Smooth muscle cell (in vitro differentiated cells): Measurements from ENCODE around the gene LRRC46. TPM values are rescaled to one million over a fixed set of nuclear protein-coding genes. Genes with fewer than 3 reads are reported as not detected.

Experiments used
- DNase-seq: peaks from one replicate; lab custom pipeline; 2025; ENCODE audit not compliant: unreplicated experiment; lab: John Stamatoyannopoulos, UW
- H2AFZ ChIP-seq: fragments of 200-600 bp; sonication (generic); 2 replicates; pipeline ENCODE4 v1.6.0; 2016; ENCODE audit warnings: antibody characterized with exemption, low read depth, mild to moderate bottlenecking
- H3F3A ChIP-seq: fragments of 200-600 bp; sonication (generic); 2 replicates; pipeline ENCODE4 v1.6.0; 2017; ENCODE audit warnings: antibody characterized with exemption, low read depth
- H3K27ac ChIP-seq: fragments of 200-600 bp; sonication (generic); 2 replicates; pipeline ENCODE4 v1.5.1; 2016; ENCODE audit warnings: low read depth, mild to moderate bottlenecking
- H3K27me3 ChIP-seq: fragments of 200-600 bp; sonication (generic); 2 replicates; pipeline ENCODE4 v1.6.1; 2016; ENCODE audit warnings: low read depth, mild to moderate bottlenecking
- H3K36me3 ChIP-seq: fragments of 200-600 bp; sonication (generic); 2 replicates; pipeline ENCODE4 v1.5.1; 2016; ENCODE audit warnings: low read depth
- H3K4me1 ChIP-seq: fragments of 200-600 bp; sonication (generic); 2 replicates; pipeline ENCODE4 v1.5.1; 2016; ENCODE audit warnings: low read depth
- H3K4me2 ChIP-seq: fragments of 200-600 bp; sonication (generic); 2 replicates; pipeline ENCODE4 v1.6.0; 2016; ENCODE audit warnings: mild to moderate bottlenecking
- H3K4me3 ChIP-seq: fragments of 200-600 bp; sonication (generic); 2 replicates; pipeline ENCODE4 v1.5.1; 2016; ENCODE audit warnings: mild to moderate bottlenecking
- H3K79me2 ChIP-seq: fragments of 200-600 bp; sonication (generic); 2 replicates; pipeline ENCODE4 v1.6.0; 2016; ENCODE audit warnings: low read depth, mild to moderate bottlenecking
- H3K9ac ChIP-seq: fragments of 200-600 bp; sonication (generic); 2 replicates; pipeline ENCODE4 v1.6.0; 2016; ENCODE audit warnings: low read depth
- H3K9me3 ChIP-seq: fragments of 200-600 bp; sonication (generic); replicated peaks from 2 replicates; pipeline ENCODE4 v1.5.1; 2016; ENCODE audit warnings: low read depth
- H4K20me1 ChIP-seq: fragments of 200-600 bp; sonication (generic); 2 replicates; pipeline ENCODE4 v1.6.0; 2016; ENCODE audit warnings: low read depth
- CTCF ChIP-seq: fragments of 200-600 bp; sonication (generic); IDR thresholded peaks from 2 replicates; pipeline ENCODE4 v1.5.1; 2017; ENCODE audit warnings: borderline replicate concordance, mild to moderate bottlenecking, antibody characterized with exemption; ENCODE audit not compliant: insufficient read depth, poor library complexity, severe bottlenecking
- WGBS: methylation state at CpG from one replicate; pipeline ENCODE4 v1.1.7; 2016; ENCODE audit warnings: low lambda C conversion rate; 5-methylcytosine and 5-hydroxymethylcytosine counted together
- polyA plus RNA-seq: library from polyadenylated mRNA; unstranded; fragments of >200 nt; fragmentation: Nextera tagmentation; extraction: Ambion mirVana; gene quantifications from 2 replicates; pipeline ENCODE4 v1.2.1, GENCODE V29; 2016
- total RNA-seq: library from RNA; depleted of rRNA; stranded (reverse); fragments of >200 nt; gene quantifications from 2 replicates; pipeline ENCODE4 v1.2.3, GENCODE V29; 2014

The LRRC46 gene
- total and polyA plus RNA-seq, 2 experiments from 2014 or later, result 0.26 TPM; not detected in 1

- no peak for TF ChIP-seq CTCF
- Histone ChIP-seq H3F3A (no peaks in the 10 kb centered on the region), H3K27ac (no peak overlapping the region), H3K9me3 (no peaks in the 10 kb centered on the region), H3K27me3 (no peaks in the 10 kb centered on the region), H3K9ac (no peak overlapping the region), H3K36me3 (no peaks in the 10 kb centered on the region), H2AFZ (no peak overlapping the region), H3K4me1 (no peaks in the 10 kb centered on the region), H3K4me2 (no peak overlapping the region), H3K4me3 (no peak overlapping the region), H3K79me2 (no peaks in the 10 kb centered on the region), H4K20me1 (no peaks in the 10 kb centered on the region)
- DNase-seq, result no peak
- WGBS, result 58% methylated on average over 16 of the region's 16 CpGs
Measured at GRCh38 chr17:47857551-47858455, 26.3 kb downstream of the LRRC46 start.

- H3F3A ChIP-seq, result no peaks in the 10 kb centered on the region
- no peak overlapping the region for H3K27ac ChIP-seq
- no peaks in the 10 kb centered on the region for H3K27me3 ChIP-seq
- WGBS, result 95% methylated on average over 5 of the region's 5 CpGs
- H3K4me3 ChIP-seq, result no peak overlapping the region
- H2AFZ ChIP-seq, result no peak overlapping the region
- H3K9me3 ChIP-seq, result no peaks in the 10 kb centered on the region
- no peak for DNase-seq
- no peak overlapping the region for H3K4me2 ChIP-seq
- TF ChIP-seq CTCF, result no peak
- no peaks in the 10 kb centered on the region for H3K4me1 ChIP-seq
- H3K79me2 ChIP-seq, result no peaks in the 10 kb centered on the region
- no peaks in the 10 kb centered on the region for H3K36me3 ChIP-seq
- no peak overlapping the region for H3K9ac ChIP-seq
- no peaks in the 10 kb centered on the region for H4K20me1 ChIP-seq
Measured at GRCh38 chr17:47860386-47860785, 28.9 kb downstream of the LRRC46 start.

- Histone ChIP-seq H3F3A (no peaks in the 10 kb centered on the region), H3K27me3 (no peaks in the 10 kb centered on the region), H3K9me3 (no peaks in the 10 kb centered on the region), H3K4me1 (no peaks in the 10 kb centered on the region), H3K4me2 (peak overlapping the region; percentile 61), H3K36me3 (no peaks in the 10 kb centered on the region), H3K79me2 (no peaks in the 10 kb centered on the region), H4K20me1 (no peaks in the 10 kb centered on the region), H2AFZ (peak overlapping the region; percentile 72), H3K9ac (peak overlapping the region; percentile 36), H3K27ac (peak overlapping the region; percentile 77), H3K4me3 (no peak overlapping the region)
- DNase-seq, result no peak
- 74% methylated on average over 7 of the region's 7 CpGs for WGBS
- no peak for TF ChIP-seq CTCF
Measured at GRCh38 chr17:47862621-47863440, 31.4 kb downstream of the LRRC46 start.
